Endothelial cell of umbilical vein (primary cell): Measurements from ENCODE around the gene CTTNBP2NL.

Experiments
- CTCF ChIP-seq, 2 donors: IDR thresholded peaks; 1 replicate in 1 of 2; 2 replicates in 1 of 2; pipeline ENCODE4 v1.5.1; 2011; ENCODE audit warnings: low read length in 2 of 2, mild to moderate bottlenecking in 2 of 2, moderate library complexity in 2 of 2, control low read depth in 1 of 2, inconsistent platforms in 1 of 2, low read depth in 1 of 2; ENCODE audit not compliant: insufficient read depth in 1 of 2; ENCODE audit errors: extremely low read depth in 1 of 2
- POLR2A ChIP-seq: IDR thresholded peaks from 2 replicates; pipeline ENCODE4 v1.6.1; 2012; ENCODE audit warnings: low read depth, mild to moderate bottlenecking, control low read depth, low read length

- TF ChIP-seq CTCF (IDR thresholded peaks at IDR 0.05; ENCODE audit: extremely low read depth in 1 of 2, insufficient read depth in 1 of 2, low read depth in 1 of 2, low read length in 2 of 2) (no peak), POLR2A (no peak)
Measured at GRCh38 chr1:112399456-112399855, 3.4 kb downstream of the CTTNBP2NL start.
